Gastrocnemius medialis (tissue), 4 donors: ENCODE measurements around the gene KCNIP4. TPM values are rescaled to one million over a fixed set of nuclear protein-coding genes. Genes with fewer than 3 reads are reported as not detected.
"Not testable (repeated sequence)": the region's sequence is repeated elsewhere in the genome, so short reads cannot be mapped to it uniquely, and the experiment has no call there.

Source experiments
- ATAC-seq, 2 donors: fragments of 150-250 bp; one replicate each; pipeline ENCODE4 v1.9.1; 2016
- DNase-seq, 2 donors: peaks; one replicate each; pipeline ENCODE4 v3.0.0-alpha.2; 2019
- H3K27ac ChIP-seq, 4 donors: fragments of 200-600 bp; sonication (generic); 1 replicate in 1 of 4; 2 replicates in 3 of 4; pipeline ENCODE4 v1.5.1; 2016 to 2018; ENCODE audit warnings: mild to moderate bottlenecking in 2 of 4, moderate library complexity in 1 of 4
- H3K27me3 ChIP-seq, 3 donors: fragments of 200-600 bp; sonication (generic) in 2 of 3; 1 replicate in 1 of 3; 2 replicates in 2 of 3; pipeline versions ENCODE4 v1.5.1 to v1.6.0; 2016 to 2019; ENCODE audit warnings: mild to moderate bottlenecking in 1 of 3, moderate library complexity in 1 of 3
- H3K36me3 ChIP-seq, 2 donors: fragments of 200-600 bp; sonication (generic) in 1 of 2; one replicate each; pipeline ENCODE4 v1.5.1; 2017 to 2018
- H3K4me1 ChIP-seq, 2 donors: fragments of 200-600 bp; sonication (generic) in 1 of 2; one replicate each; pipeline ENCODE4 v1.5.1; 2016 to 2017; ENCODE audit warnings: mild to moderate bottlenecking in 2 of 2
- H3K4me3 ChIP-seq, 4 donors: fragments of 200-600 bp; sonication (generic) in 3 of 4; 1 replicate in 1 of 4; 2 replicates in 3 of 4; pipeline ENCODE4 v1.5.1; 2016 to 2019; ENCODE audit warnings: mild to moderate bottlenecking in 2 of 4
- H3K9me3 ChIP-seq, 3 donors: fragments of 200-600 bp; sonication (generic) in 2 of 3; 1 replicate in 1 of 3; 2 replicates in 2 of 3; pipeline ENCODE4 v1.5.1; 2016 to 2019
- CTCF ChIP-seq, 5 experiments: fragments of 450-650 bp in 3 of 5; fragments of 200-600 bp in 2 of 5; sonication (generic) in 2 of 5; IDR thresholded peaks in 4 of 5; conservative IDR thresholded peaks in 1 of 5; 1 replicate in 4 of 5; 2 replicates in 1 of 5; pipeline ENCODE4 v1.5.1; 2016 to 2019; ENCODE audit warnings: antibody characterized with exemption in 5 of 5, mild to moderate bottlenecking in 3 of 5, moderate library complexity in 3 of 5
- POLR2A ChIP-seq, 2 donors: fragments of 450-650 bp; IDR thresholded peaks; one replicate each; pipeline ENCODE4 v1.6.1; 2017; ENCODE audit warnings: antibody characterized with exemption in 2 of 2, mild to moderate bottlenecking in 2 of 2, moderate library complexity in 2 of 2
- in situ Hi-C, 4 donors: fragments of 200-750 bp; cut with MboI; loops; one replicate each; pipeline versions ENCODE4 v1.15.0 to v1.8.0; 2017; ENCODE audit warnings: low sequenced_read_pairs in 4 of 4
- intact Hi-C: fragments of 100-400 bp; cut with DNase I; formaldehyde crosslinking; loops from one replicate; pipeline ENCODE4 v1.15.1; 2023; ENCODE audit warnings: low total_unique reads
- total RNA-seq, 4 donors: library from RNA; depleted of rRNA; stranded (reverse); fragments of >200 nt; gene quantifications; one replicate each; pipeline versions ENCODE4 v1.1.0 to v1.2.3, GENCODE V29; 2016

The KCNIP4 gene
- total RNA-seq, 4 donors from 2014 or later, result not detected

- H3K27ac ChIP-seq, result no peak overlapping the region
- in situ Hi-C loops, result loop anchor here in 1 of 4 donors (25.0 kb wide), 2 partner anchors 376 to 1001 kb away; no protein-coding TSS in a partner anchor
- H3K4me1 ChIP-seq, result no peaks in the 10 kb centered on the region
- no peaks in the 10 kb centered on the region for H3K27me3 ChIP-seq
- intact Hi-C loops, result no loop called here
- no peak overlapping the region for H3K4me3 ChIP-seq
- H3K9me3 ChIP-seq, result no peaks in the 10 kb centered on the region
- no peak for DNase-seq
- no peak for ATAC-seq
- H3K36me3 ChIP-seq, result no peaks in the 10 kb centered on the region
- TF ChIP-seq CTCF (IDR thresholded peaks at IDR 0.05 in 4 of 5, conservative IDR thresholded peaks at IDR 0.05 in 1 of 5) (no peak), POLR2A (IDR thresholded peaks at IDR 0.05) (no peak)
Measured at GRCh38 chr4:20761382-20761781, 1187.2 kb downstream of the KCNIP4 start.

DNA sequence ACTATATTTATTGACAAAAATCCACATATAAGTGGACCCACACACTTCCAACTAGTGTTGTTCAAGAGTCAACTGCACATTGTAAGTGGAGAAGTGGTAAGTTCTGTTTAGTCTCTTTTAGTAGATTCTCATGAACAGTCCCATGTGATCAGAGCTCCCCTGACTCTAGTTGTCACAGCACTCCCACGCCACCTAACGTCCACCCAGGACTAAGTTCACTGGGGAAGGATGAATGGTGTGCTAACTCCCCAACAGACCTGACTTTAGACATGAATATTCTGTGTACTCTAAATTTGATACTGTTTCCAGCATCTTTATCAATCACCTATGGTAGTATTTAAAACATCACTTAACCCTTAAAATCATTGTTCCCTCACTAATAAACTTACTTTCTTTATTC is 1188.5 kb downstream of the KCNIP4 start:
- in situ Hi-C loops (loop anchor here in 1 of 4 donors (25.0 kb wide), 2 partner anchors 377 to 1002 kb away; no protein-coding TSS in a partner anchor), intact Hi-C loops (no loop called here)
- Histone ChIP-seq H3K36me3 (no peaks in the 10 kb centered on the region), H3K27ac (no peak overlapping the region), H3K4me3 (no peak overlapping the region), H3K27me3 (no peaks in the 10 kb centered on the region), H3K4me1 (no peaks in the 10 kb centered on the region), H3K9me3 (no peaks in the 10 kb centered on the region)
- no peak for DNase-seq
- ATAC-seq, result no peak
- TF ChIP-seq POLR2A (IDR thresholded peaks at IDR 0.05) (no peak), CTCF (IDR thresholded peaks at IDR 0.05 in 4 of 5, conservative IDR thresholded peaks at IDR 0.05 in 1 of 5) (no peak)

DNA sequence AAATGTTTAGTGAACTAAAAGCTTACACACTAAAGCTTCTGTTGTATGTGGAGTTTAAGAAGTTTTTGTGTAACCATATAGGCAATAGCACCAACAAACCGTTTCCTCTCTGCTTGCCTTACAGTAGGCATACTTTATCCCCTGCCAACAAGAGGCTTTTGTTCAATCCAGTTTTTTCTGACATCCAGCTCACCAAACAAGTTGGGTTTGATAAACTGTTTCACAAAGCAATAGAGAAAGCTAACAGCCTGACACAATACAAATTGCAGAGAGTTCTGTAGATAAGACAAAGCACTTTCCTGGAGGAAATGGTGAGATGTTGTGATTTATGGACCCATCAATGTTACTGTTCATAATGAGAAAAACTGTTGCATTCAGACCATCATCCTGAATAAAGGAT is 1194.5 kb downstream of the KCNIP4 start:
- no peaks in the 10 kb centered on the region for H3K4me1 ChIP-seq
- intact Hi-C loops, result no loop called here
- H3K36me3 ChIP-seq, result peaks cover 0 to 6% of the 10 kb centered on the region in 2 donors
- H3K27ac ChIP-seq, result no peak overlapping the region
- in situ Hi-C loops, result loop anchor here in 1 of 4 donors (25.0 kb wide), 2 partner anchors 383 to 1008 kb away; no protein-coding TSS in a partner anchor
- TF ChIP-seq POLR2A (IDR thresholded peaks at IDR 0.05) (no peak), CTCF (IDR thresholded peaks at IDR 0.05 in 4 of 5, conservative IDR thresholded peaks at IDR 0.05 in 1 of 5) (no peak)
- DNase-seq (no peak), ATAC-seq (no peak)
- no peak overlapping the region for H3K4me3 ChIP-seq
- no peaks in the 10 kb centered on the region for H3K9me3 ChIP-seq
- H3K27me3 ChIP-seq, result no peaks in the 10 kb centered on the region

DNA sequence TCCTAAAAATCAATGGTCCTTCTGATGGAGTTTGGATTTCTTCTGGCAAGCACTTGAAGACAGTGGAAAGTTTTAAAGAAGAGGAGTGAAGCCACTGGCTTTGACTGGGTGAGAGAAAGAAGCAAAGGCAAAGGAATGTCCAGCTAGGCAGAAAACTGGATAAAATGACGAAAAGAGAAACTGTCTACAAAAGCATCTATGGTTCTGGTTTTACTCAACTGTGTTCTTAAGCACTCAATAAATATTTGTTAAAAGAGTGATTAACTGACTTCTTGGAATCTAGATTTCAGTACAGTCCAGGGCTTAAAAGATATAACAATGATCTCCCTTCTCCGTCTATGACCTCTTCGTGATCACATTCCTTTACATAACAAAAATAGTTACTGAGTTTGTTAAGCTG is 1195.9 kb downstream of the KCNIP4 start:
- DNase-seq, result no peak
- Histone ChIP-seq H3K36me3 (peaks cover 0 to 6% of the 10 kb centered on the region in 2 donors), H3K9me3 (no peaks in the 10 kb centered on the region), H3K27me3 (no peaks in the 10 kb centered on the region), H3K4me3 (no peak overlapping the region), H3K4me1 (no peaks in the 10 kb centered on the region), H3K27ac (no peak overlapping the region)
- in situ Hi-C loops, result loop anchor here in 1 of 4 donors (25.0 kb wide), 2 partner anchors 385 to 1010 kb away; no protein-coding TSS in a partner anchor
- ATAC-seq, result no peak
- intact Hi-C loops, result no loop called here
- TF ChIP-seq POLR2A (IDR thresholded peaks at IDR 0.05), result no peak
- TF ChIP-seq CTCF (IDR thresholded peaks at IDR 0.05 in 4 of 5, conservative IDR thresholded peaks at IDR 0.05 in 1 of 5), result no peak

- intact Hi-C loops, H3K4me1 ChIP-seq, H3K9me3 ChIP-seq, DNase-seq, H3K36me3 ChIP-seq, ATAC-seq, H3K27ac ChIP-seq, H3K4me3 ChIP-seq, H3K27me3 ChIP-seq: not testable (repeated sequence)
- in situ Hi-C loops, result loop anchor here in 1 of 4 donors (25.0 kb wide), 1 partner anchor 91 kb away; no protein-coding TSS in a partner anchor
Measured at GRCh38 chr4:20746000-20746399, 1202.6 kb downstream of the KCNIP4 start.
